ENCODE data around the gene TENM3.

TENM3 gene

DNA sequence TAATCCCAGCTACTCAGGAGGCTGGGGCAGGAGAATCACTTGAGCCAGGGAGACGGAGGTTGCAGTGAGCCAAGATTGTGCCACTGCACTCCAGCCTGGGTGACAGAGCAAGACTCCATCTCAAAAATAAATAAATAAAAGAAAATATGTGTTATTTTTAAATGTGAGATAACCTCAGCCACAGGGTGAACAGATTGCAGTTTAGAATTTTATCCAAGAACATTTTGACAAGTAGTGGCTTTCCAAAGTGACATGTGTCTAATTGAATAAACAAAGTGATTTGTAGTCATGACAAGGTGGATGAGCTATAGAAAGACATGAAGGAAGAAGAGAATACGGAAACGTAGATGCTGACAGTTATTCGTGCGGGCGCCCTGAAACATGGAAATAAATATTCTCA is 497.9 kb downstream of the TENM3 start:
- DNase-seq (ENCODE audit: low read depth) = no peak

DNA sequence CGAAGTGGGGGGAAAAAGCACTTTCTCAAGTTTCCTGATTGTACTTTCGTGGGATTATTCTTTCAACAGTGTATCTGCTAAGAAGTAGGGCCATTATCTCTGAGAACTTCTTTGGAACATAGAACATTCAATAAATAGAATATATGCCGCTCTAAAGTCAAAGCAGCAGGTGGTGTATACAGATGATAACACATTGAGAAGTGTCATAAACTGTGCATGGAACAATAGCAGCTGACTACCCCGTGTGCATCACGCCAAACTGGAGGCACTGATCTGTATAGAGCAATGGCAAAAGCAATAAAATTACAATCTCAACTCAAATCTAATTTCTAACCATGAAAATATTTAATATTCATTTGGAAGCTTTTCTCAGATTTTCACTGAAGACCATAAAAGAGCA is 498.7 kb downstream of the TENM3 start:
- no peak for DNase-seq (ENCODE audit: low read depth)

DNA sequence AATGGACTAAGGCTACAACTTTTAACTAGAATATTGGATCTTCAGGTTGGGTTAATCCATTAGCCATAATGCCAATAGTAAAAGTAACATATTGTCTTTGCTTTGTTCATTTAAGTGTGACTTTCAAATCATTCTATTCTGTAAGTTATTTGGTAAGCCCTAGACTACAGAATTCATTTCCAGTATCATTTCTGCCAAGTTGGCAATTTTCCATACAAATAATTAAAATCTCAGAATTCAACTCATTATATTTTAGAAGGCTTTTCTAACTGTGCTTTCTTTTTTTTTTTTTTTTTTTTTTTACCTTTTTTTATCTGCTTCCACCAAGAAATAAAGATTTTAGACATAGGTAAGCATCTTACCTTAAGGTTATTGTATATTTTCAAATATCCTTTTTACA is 500.6 kb downstream of the TENM3 start:
- no peak for DNase-seq (ENCODE audit: low read depth)

DNA sequence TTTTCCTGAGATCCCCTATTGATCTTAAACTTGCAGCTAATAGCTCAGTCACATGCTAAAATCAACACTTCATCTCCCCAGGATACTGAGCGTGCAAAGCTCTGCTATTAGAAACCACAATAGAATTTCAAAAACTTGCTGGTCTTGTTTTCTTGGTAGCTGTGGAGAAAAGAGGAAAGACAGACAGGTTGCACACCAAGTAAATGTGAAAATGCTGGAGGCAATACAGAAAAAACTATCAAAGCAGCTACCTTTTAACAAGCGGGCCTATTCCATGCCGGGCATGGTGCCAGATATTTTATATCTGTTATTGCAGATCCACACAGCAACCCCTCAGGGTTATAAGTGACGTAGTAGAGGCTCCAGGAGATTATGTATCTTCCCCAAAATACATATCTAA is 502.0 kb downstream of the TENM3 start:
- DNase-seq (ENCODE audit: low read depth) = no peak

DNA sequence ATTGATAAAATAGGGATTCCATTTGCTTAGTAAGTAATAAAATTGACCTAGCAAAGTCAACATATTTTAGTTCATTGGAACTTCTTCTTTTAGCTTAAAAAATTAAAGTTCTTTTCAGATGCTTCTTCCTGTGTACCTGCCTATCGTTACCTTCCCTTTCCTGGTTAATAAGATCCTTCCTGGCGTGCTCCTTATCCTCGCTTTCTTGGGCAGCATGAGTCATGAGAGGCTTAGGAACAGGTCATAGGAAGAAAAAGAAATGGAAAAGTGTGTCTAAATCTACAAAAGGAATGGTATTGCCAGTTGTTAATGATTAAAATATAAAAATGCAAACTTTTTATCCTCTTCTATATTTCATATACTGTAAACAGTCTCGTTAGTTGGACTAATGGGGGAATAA is 503.7 kb downstream of the TENM3 start:
- no peak for DNase-seq (ENCODE audit: low read depth)

DNA sequence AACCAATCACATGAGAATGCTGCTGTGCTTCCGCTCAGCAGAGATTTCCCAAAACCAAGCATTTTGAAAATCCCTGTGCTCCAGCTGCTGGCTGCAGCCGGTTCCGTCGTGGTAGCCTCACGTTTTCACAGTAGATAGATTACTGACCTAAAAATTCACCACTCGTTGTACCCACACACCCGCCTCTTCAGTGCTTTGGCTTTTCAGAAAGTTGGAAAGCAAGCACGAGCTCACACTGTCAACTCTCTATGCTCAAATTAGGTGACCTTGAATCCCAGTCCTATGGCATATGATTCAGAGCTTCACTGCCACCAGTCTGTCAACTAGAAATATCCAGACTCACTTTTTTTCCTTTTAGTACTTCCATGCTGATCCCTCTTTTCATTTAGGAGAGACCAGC is 505.1 kb downstream of the TENM3 start:
- no peak for DNase-seq (ENCODE audit: low read depth)

DNA sequence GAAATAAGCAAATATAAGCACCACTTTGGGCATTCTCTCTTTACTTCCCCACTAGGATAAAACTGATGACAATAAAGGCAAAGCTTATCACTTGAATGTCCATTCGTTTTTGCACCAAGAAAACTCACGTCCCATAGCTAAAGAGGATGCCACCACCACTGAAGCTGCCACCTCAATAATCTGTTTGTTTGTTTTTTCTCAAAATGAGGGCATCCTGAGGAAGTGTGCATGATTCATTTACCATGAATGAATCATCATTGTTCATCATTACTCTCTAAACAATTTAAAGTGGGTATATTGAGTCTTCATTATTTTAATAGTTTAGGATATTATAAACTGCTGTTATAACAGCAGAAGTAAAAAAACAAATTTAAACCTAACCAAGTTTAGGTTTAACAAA is 505.7 kb downstream of the TENM3 start:
- DNase-seq (ENCODE audit: low read depth) = no peak

DNA sequence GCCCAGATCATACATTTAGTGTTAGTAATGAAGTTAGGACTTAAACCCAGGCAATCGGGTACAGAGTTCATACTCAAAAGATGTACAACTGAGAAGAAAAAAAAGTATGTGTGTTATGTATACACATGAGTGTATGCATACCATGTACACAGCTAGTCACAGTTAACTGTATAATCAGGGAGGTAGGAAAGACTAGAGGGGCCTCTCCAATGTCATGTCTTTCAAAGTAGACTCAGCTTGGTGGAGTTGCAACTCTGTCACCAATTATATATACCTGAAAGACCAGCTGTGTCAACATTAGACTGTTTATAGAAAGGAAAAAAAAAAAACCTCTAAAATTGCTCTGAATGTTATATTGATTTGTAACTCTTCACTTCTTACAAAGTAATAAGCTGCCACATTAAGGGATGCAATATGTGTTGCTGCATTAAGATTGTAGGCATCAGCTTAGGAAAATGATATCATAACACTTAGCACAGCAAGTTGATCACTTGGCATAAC is 506.5 kb downstream of the TENM3 start:
- DNase-seq (ENCODE audit: low read depth) = no peak

DNA sequence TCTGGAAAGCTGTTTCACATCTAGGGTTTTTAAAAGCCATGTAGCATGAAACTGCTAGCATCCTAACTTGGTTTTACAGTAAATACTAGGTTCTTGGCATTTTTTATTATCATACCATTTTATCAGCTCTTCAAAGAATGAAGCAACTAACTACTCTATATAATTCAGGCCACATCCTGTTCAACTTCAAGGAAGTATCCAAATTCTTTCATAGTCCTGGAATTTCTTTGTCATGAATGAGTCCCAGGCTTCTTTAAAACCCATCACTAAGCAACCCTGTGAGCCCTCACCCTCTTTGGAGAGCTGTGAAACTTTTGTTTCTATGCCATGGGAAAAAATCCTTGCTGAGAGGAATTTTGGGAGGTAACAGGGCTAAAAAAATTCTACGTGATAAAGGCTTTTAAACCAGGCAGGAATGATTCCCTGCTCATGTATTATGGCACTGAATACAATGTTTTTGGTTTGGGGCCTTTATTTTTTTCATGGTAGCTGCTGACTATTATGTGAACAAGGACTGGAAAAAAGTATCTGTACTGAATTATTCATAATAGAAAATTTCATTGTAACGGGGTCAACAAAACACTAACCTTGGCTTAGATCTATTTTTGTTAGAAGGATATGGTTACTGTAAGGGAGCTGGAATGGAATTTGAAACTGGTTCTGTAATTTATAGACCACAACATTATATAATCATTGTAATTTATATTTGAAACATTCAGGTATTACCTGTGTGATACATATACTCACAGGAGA is 509.1 kb downstream of the TENM3 start:
- DNase-seq (ENCODE audit: low read depth) = no peak

DNA sequence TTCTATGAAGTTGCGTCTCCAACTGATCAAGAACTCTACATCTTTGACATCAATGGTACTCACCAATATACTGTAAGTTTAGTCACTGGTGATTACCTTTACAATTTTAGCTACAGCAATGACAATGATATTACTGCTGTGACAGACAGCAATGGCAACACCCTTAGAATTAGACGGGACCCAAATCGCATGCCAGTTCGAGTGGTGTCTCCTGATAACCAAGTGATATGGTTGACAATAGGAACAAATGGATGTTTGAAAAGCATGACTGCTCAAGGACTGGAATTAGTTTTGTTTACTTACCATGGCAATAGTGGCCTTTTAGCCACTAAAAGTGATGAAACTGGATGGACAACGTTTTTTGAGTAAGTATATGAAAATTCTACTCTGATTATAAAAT is 511.7 kb downstream of the TENM3 start:
- no peak for DNase-seq (ENCODE audit: low read depth)

DNA sequence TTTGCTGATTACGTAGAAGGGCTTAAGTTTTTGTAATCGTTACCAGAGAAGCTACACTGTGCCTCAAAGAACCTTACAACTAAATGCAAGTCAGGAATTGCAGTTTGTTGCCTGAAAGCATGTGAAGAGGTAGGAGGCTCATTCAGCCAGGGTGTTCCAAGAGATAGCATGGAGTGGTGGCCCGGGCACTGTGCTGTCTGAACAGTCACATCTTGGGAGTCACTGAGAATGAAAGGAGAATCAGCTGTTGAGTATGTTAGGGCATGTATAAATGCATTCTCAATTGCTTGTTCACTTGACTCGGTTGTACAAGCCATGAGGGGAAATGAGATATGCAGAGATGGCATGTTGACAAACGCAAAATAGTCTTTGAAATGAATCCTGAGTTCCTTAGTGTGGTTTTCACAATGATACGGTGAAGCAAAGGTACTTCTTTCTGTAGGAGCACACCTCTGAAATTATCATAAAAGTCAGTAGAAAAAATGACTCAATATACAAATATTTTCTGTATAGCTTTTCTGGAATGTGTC is 513.0 kb downstream of the TENM3 start:
- no peak for DNase-seq (ENCODE audit: low read depth)

DNA sequence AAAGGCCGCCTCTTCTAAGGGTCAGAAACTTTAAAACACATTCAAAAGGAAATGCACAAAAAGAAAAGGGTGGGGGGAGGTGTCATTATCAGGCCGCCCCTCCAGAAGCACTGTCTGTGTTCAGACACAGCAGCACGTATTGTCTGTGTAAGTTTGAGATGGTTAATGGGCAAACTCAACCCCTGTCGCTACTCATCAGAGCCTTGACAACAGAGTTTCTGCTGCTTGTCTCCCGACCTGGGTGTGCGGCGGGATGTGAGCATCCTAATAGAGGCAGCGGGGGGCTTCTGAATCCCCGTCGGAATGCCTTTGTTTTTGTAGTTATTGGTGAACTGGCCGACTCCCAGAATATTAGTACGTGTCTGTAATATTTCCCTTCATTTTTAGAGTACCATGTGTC is 515.1 kb downstream of the TENM3 start:
- no peak for DNase-seq (ENCODE audit: low read depth)

DNA sequence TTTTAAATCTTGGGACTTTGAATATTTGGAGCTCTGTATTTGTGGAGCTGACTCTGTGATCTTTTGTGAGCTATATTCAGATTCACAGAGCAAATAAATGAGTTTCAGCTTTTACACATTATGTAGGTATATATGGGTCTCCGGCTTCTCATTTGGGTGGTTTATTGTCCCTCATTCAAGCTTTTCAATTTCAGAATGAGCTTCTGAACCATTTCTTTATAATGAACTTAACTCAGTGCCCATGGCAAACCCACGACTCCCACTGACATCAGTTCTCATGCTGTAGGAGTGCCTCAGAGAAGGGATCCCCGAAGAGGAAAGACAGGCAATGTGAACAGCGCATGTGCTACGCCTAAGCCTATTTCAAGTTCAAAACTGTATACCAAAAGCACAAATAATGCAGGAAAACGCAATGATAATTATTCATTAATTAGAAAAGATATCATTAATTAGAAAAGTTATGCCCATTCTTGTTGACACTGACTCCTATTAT is 517.4 kb downstream of the TENM3 start:
- DNase-seq (ENCODE audit: low read depth) = no peak

DNA sequence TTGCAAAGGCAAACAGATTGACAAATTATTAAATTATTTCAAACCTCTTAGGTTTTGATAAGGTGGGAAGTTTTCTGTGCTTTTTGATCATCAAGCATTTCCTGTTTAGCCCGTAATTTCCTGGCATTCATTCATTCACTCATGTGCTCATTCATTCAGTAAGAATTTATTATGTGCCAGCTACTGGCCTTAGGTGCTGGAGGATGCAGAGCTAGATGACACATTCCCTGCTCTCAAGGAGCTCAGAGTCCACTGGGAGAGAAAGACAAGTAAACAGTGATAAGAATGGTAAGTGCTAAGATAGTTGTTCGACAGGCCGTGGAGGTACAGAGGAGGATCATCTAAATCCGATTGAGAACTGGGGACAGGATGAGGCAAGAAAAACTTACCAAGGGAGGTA is 520.9 kb downstream of the TENM3 start:
- DNase-seq (ENCODE audit: low read depth) = no peak

DNA sequence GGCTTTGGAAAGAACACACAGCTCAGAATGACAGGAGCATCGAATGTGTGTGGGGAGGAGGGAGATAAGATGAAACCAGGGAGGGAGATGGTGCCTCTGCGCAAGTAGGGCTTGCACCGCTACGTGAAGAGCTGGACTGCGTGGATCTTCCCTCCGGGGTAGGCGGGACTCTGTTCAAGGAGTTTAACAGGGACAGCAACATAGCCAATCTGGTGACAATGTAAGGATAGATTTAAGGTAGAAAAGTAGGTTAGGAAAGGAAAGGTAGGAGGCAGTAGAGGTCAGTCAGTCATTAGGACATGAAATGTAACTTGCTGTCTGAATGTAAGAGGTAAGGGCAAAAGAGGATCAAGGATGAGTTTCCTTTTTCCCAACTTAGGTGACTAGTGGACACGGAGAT is 521.4 kb downstream of the TENM3 start:
- DNase-seq (ENCODE audit: low read depth) = no peak

DNA sequence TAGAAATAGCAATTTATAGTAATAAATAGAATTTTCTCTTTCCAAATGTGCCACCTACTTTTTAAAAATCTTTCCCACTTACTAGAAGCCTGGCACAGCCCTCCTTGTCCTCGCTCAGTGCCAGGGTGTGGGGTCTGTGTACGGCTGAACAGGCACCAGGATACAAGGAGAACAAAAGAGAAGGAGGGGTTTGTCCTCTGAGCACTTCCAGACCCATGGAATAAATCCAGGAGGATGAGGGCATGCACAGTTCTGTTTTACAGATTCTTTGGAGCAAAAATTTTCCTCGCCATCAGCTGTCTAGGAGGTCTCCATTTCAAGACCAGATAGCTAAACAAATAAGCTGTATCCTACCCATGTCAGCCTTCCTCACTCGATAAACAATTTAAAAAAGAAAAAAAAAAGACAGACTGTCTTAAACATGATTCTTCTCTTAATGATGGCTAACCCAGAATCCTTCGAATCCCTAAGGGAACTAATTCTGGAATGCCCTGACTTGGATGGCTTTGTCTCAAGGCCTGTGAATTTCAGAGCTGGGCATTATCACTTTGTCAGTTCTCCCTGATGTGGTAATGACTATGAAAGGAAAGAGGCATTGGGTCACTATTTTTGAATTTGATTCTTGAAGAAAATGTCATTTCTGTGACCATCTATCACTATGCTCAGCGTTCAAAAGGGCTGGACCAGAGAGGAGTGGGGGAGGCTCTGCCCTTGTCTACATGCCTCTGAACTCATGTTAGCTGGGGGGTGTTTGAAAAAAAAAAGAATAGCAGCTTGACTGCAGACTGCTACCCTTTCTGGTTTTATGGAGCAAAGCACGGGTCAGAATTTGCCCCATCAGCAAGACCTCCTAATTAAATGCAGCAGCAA is 523.0 kb downstream of the TENM3 start:
- DNase-seq (ENCODE audit: low read depth) = no peak

DNA sequence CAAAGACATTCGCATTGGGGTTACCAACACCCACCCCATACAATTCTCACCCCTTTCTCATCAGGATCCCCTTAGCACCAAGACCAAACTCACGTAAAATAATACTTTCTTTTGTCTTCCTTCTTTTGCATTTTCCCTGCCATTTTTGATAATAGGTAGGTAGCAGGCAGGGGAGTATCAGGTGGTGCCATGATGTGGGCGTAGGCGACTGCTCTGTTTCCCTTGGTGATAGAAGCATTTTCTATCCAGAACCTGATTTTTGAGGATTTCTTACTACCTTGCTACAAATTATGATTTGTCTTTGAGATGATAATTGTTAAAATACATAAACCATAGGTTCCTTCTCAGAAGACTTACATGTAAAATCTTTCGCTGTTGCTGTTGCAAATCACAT is 523.7 kb downstream of the TENM3 start:
- DNase-seq (ENCODE audit: low read depth) = no peak

DNA sequence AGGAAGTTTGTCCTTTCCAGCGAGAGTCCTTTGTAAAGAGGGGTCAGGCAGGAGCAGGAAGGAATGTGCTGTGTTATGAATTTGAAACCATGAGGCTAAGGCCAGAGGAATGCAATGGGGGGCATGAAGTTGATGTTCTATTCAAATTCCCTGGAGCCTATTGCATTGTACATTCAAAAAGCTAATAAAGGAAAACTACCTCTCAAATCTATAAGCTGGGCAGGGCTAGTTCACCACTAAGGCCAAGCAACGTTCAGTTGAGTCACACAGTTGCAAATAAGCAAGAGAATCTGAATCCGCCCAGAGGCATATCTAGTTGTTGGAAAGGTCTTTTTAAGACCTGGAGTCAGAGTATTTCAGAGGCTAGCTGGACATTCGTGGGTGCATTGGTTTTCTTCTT is 525.6 kb downstream of the TENM3 start:
- DNase-seq (ENCODE audit: low read depth) = no peak

DNA sequence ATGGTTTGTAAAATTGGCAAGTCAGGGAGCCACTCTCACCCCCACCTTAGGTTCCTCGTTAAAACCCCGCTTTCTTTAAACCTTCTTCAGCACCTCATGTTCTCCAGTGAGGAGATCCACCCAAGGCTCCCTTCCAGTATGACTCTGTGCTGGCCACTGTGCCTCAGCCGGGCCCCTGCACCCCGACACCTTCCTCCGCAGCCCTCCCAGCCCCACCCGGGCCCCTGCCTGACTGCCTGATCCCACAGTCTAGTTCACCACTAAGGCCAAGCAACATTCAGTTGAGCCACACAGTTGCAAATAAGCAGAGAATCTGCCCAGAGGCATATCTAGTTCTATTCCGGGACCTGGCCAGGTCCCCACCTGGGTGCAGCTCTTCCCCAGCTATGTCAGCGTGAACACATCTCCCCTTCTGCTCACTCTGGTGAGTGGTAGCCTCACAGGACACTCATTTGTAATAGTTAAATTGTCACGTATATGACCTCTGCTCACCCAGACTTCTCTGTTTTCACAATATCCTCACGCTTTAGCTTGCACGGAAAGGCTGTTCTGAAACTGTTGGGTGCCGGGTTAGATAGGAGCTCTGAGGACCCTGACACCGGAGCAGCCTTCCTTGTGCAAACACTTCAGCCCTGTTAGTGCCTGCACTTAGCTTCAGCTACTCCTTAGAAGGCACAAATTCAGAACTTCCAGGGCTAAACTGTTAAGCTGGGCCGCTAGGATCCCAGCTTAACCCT is 527.2 kb downstream of the TENM3 start:
- DNase-seq (ENCODE audit: low read depth) = no peak

DNA sequence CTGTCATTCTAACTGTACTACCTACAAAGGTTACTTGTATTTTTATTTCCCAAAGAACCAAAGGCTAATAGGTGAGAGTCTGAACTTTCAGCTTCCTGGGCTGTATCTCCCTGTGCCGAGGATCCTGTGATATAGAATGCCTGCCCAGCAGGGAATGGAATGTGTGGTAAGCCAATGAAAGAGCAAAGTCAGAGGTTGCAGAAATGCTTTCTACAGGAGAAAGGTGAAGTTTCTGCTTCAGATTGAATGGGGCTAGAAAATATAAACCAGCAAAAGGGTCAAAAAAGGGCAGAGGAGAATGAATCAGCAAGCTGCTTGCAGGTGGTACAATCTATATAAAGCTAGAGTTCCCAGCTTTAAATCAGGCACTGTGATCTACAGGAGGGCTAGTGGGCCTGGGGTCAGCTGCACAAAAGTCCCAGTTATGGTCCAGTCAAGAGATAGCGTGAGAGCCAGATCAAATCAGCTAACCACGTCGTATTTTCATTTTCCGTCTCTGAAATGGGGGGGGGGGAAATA is 527.9 kb downstream of the TENM3 start:
- no peak for DNase-seq (ENCODE audit: low read depth)

DNA sequence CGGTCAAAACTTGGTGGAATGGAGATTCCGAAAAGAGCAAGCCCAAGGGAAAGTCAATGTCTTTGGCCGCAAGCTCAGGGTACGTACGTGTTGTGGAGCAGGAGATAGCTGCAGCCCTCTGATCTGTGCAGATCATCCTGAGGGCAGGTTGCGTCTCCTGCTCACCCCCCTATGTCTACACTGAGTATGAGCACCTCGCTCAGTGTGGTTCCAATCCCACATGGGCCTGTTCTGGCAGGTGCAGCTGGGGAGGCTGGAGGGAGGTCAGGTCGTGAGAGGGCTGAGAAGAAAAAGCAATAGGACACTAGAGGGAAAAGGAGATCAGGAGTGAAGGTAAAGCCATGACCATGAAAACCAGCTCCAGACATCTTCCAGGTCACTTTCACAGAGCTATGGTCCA is 531.9 kb downstream of the TENM3 start:
- no peak for DNase-seq (ENCODE audit: low read depth)
